Measurements from ENCODE around the gene GCLM. TPM values are rescaled to one million over a fixed set of nuclear protein-coding genes. Genes with fewer than 3 reads are reported as not detected.
A peak's percentile ranks its signal among the peaks of the same experiment; 100 is the strongest.

Gene GCLM
- total and polyA plus RNA-seq, 9 of the 15 experiments (the other 6 are each of a cell fraction or from before 2014, with no cell fraction given) = 9.3 to 71.6 (median 24.5) TPM

- TF ChIP-seq E2F6 (IDR thresholded peaks at IDR 0.05; ENCODE audit: borderline replicate concordance in 1 of 2, extremely low read depth in 1 of 2, insufficient read depth in 1 of 2, insufficient read length in 1 of 2, low read depth in 1 of 2, low read length in 1 of 2, poor library complexity in 1 of 2, severe bottlenecking in 1 of 2) (peak in 1 of 2 experiments; percentile 43), ZBTB11 (CRISPR knock-in tag; IDR thresholded peaks at IDR 0.05) (peak in 1 of 3 experiments; percentile 66; a peak in 2 of 6 replicates), SUPT5H (IDR thresholded peaks at IDR 0.05) (peak; percentile 44; the same call in 1 of the 2 replicates), POLR2H (tag; IDR thresholded peaks at IDR 0.05; ENCODE audit: low read depth) (peak; percentile 54), POLR2G (IDR thresholded peaks at IDR 0.05; ENCODE audit: low read depth, low read length) (peak; percentile 76), CXXC5 (CRISPR knock-in tag; IDR thresholded peaks at IDR 0.05) (peak; percentile 10), SAP30 (IDR thresholded peaks at IDR 0.05; ENCODE audit: borderline replicate concordance, insufficient read depth, low read depth, low read length, poor library complexity, severe bottlenecking) (peak; percentile 52), MGA (IDR thresholded peaks at IDR 0.05) (peak; percentile 14; the same call in 1 of the 2 replicates), NONO (IDR thresholded peaks at IDR 0.05; ENCODE audit: low read depth in 2 of 2, low read length in 1 of 2) (no peak)
These were observed 61.4 kb downstream of the GCLM start (continued) for GRCh38 chr1:93847811-93848288.

Measured in K562 (cell line).